A549 (cell line): ENCODE results near the gene LSM12.

ENCODE experiments used
- CEBPB ChIP-seq, 2 experiments: fragments of >200 bp in 1 of 2; sonication (Bioruptor Twin) in 1 of 2; formaldehyde crosslinking in 1 of 2; IDR thresholded peaks; 2 replicates each; pipeline ENCODE4 v1.6.1; 2012 to 2016
- EP300 ChIP-seq, 2 experiments: fragments of >200 bp; sonication (Bioruptor Twin); formaldehyde crosslinking; IDR thresholded peaks; 2 replicates in 1 of 2; 3 replicates in 1 of 2; pipeline ENCODE4 v1.6.1; 2016 to 2017
- MAZ ChIP-seq: fragments of 150-350 bp; IDR thresholded peaks from 2 replicates; pipeline ENCODE4 v1.6.1; 2014; ENCODE audit warnings: antibody characterized with exemption, low read depth, low read length, borderline replicate concordance
- MYC ChIP-seq: IDR thresholded peaks from 2 replicates; pipeline ENCODE4 v1.6.1; 2012; ENCODE audit warnings: mild to moderate bottlenecking, inconsistent platforms, low read length, improper control_type of control experiment, borderline replicate concordance
- USF2 ChIP-seq: fragments of 450-650 bp; IDR thresholded peaks from 2 replicates; pipeline ENCODE4 v1.6.1; 2014; ENCODE audit warnings: antibody characterized with exemption
- TF ChIP-seq, protein P1 (sequence below): fragments of >200 bp; sonication (Bioruptor Twin); formaldehyde crosslinking; IDR thresholded peaks from 3 replicates; pipeline ENCODE4 v1.5.1; 2016
- TF ChIP-seq, protein P2 (sequence below): fragments of 200-600 bp; sonication (generic); IDR thresholded peaks from 2 replicates; pipeline ENCODE4 v1.6.1; 2016; ENCODE audit warnings: antibody characterized with exemption, mild to moderate bottlenecking, moderate library complexity

DNA sequence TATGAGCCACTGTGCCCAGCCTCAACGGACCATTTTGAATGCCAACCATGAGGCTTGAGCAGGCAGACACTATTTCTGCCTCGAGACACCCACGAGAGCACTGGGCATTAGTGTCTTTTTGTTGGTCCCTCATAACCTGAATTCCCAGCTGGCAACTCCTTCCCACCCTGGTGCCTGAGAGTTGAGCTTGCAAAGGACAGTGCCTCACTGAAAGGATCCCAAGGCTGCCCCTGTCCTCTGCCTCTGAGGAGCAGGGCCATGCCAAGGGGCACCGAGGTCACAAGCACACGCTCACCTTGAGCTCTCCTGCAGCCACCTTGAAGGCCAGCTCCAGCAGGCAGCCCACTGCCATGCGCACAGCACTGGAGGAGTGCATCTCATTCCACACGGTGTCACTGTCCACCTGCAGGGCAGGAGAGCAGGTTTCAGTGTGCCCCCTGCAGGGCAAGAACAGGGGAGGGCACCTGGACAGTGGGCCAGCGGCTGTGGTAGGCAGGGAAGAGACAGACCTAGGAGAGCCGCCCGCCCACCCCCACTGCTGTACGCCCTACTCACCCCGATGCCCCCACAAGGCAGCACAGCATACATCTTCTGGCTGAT, 16.9 kb upstream of the LSM12 start:
- TF ChIP-seq, protein P1, sequence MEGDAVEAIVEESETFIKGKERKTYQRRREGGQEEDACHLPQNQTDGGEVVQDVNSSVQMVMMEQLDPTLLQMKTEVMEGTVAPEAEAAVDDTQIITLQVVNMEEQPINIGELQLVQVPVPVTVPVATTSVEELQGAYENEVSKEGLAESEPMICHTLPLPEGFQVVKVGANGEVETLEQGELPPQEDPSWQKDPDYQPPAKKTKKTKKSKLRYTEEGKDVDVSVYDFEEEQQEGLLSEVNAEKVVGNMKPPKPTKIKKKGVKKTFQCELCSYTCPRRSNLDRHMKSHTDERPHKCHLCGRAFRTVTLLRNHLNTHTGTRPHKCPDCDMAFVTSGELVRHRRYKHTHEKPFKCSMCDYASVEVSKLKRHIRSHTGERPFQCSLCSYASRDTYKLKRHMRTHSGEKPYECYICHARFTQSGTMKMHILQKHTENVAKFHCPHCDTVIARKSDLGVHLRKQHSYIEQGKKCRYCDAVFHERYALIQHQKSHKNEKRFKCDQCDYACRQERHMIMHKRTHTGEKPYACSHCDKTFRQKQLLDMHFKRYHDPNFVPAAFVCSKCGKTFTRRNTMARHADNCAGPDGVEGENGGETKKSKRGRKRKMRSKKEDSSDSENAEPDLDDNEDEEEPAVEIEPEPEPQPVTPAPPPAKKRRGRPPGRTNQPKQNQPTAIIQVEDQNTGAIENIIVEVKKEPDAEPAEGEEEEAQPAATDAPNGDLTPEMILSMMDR, result peak; percentile 88
- TF ChIP-seq MAZ (no peak), EP300 (IDR thresholded peaks at IDR 0.05) (no peak), MYC (no peak; the same call in 1 of the 2 replicates), USF2 (no peak), CEBPB (IDR thresholded peaks at IDR 0.05) (no peak)
- TF ChIP-seq, protein P2, sequence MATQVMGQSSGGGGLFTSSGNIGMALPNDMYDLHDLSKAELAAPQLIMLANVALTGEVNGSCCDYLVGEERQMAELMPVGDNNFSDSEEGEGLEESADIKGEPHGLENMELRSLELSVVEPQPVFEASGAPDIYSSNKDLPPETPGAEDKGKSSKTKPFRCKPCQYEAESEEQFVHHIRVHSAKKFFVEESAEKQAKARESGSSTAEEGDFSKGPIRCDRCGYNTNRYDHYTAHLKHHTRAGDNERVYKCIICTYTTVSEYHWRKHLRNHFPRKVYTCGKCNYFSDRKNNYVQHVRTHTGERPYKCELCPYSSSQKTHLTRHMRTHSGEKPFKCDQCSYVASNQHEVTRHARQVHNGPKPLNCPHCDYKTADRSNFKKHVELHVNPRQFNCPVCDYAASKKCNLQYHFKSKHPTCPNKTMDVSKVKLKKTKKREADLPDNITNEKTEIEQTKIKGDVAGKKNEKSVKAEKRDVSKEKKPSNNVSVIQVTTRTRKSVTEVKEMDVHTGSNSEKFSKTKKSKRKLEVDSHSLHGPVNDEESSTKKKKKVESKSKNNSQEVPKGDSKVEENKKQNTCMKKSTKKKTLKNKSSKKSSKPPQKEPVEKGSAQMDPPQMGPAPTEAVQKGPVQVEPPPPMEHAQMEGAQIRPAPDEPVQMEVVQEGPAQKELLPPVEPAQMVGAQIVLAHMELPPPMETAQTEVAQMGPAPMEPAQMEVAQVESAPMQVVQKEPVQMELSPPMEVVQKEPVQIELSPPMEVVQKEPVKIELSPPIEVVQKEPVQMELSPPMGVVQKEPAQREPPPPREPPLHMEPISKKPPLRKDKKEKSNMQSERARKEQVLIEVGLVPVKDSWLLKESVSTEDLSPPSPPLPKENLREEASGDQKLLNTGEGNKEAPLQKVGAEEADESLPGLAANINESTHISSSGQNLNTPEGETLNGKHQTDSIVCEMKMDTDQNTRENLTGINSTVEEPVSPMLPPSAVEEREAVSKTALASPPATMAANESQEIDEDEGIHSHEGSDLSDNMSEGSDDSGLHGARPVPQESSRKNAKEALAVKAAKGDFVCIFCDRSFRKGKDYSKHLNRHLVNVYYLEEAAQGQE, result no peak
